ENCODE results near the gene TBC1D24. TPM values are rescaled to one million over a fixed set of nuclear protein-coding genes. Genes with fewer than 3 reads are reported as not detected.

TBC1D24 gene
- total RNA-seq, 4 donors from 2014 or later, result 0.59 to 21.6 (median 4.6) TPM

DNA sequence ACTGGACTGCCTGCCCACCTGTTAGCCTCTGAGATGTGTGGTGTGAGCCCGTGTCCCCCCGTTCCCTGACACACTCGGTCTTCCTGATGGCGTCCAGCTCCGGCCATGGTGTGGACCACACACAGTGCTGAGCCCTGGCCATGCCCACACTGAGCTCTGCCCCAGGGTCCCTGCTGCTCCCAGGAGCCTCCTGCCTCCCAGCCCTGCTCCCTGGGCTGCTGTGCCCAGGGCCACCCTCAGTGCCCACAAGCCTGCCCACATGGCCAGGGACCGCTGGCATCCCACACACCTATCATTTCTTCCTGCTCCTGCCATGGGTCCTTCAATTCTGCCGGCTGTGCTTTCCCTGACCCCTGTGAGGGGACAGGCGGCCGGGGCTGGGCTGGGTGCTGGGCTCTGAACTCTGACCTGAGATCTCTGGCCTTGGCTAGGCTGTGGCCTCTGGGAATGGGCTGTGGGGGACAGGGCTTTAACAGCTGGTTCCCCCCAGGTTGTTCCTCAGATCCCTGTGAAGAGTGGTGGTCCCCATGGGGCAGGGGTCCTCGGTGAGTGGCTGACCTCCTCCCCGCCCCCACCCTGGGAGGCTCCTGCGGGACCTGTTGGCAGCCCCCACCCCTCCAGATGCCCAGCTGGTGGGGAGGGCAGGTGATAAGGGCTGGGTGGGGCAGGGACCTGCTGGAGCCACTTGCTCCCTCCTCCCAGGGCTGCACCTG, 52.3 kb downstream of the TBC1D24 start:
- Histone ChIP-seq H3K36me3 (no peaks in the 10 kb centered on the region), H3K4me1 (no peaks in the 10 kb centered on the region), H3K9me3 (no peaks in the 10 kb centered on the region), H3K27me3 (no peaks in the 10 kb centered on the region), H3K4me3 (no peak overlapping the region), H3K27ac (no peak overlapping the region)
- TF ChIP-seq, protein P1, sequence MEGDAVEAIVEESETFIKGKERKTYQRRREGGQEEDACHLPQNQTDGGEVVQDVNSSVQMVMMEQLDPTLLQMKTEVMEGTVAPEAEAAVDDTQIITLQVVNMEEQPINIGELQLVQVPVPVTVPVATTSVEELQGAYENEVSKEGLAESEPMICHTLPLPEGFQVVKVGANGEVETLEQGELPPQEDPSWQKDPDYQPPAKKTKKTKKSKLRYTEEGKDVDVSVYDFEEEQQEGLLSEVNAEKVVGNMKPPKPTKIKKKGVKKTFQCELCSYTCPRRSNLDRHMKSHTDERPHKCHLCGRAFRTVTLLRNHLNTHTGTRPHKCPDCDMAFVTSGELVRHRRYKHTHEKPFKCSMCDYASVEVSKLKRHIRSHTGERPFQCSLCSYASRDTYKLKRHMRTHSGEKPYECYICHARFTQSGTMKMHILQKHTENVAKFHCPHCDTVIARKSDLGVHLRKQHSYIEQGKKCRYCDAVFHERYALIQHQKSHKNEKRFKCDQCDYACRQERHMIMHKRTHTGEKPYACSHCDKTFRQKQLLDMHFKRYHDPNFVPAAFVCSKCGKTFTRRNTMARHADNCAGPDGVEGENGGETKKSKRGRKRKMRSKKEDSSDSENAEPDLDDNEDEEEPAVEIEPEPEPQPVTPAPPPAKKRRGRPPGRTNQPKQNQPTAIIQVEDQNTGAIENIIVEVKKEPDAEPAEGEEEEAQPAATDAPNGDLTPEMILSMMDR (IDR thresholded peaks at IDR 0.05), result no peak
- no peak for TF ChIP-seq POLR2A (IDR thresholded peaks at IDR 0.05)
- intact Hi-C loops (cut with DNase I; ENCODE audit: low total_unique reads), result no loop called here
- no peak for DNase-seq

DNA sequence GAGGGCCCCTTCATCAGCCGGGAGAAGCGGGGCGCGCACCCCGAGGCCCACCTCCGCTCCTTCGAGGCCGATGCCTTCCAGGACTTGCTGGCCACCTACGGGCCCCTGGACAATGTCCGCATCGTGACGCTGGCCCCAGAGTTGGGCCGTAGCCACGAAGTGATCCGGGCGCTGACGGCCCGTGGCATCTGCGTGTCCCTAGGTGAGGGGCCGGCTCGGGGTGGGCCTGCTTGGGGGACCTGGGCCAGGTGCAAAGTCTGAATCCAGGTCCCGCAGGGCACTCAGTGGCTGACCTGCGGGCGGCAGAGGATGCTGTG, 52.8 kb downstream of the TBC1D24 start:
- no peak overlapping the region for H3K4me3 ChIP-seq
- intact Hi-C loops (cut with DNase I; ENCODE audit: low total_unique reads), result no loop called here
- H3K27me3 ChIP-seq, result no peaks in the 10 kb centered on the region
- DNase-seq, result peak in 1 of 2 donors; percentile 18
- H3K36me3 ChIP-seq, result no peaks in the 10 kb centered on the region
- TF ChIP-seq POLR2A (IDR thresholded peaks at IDR 0.05), result no peak
- TF ChIP-seq, protein P1 (IDR thresholded peaks at IDR 0.05), result no peak
- no peaks in the 10 kb centered on the region for H3K9me3 ChIP-seq
- no peak overlapping the region for H3K27ac ChIP-seq
- no peaks in the 10 kb centered on the region for H3K4me1 ChIP-seq

DNA sequence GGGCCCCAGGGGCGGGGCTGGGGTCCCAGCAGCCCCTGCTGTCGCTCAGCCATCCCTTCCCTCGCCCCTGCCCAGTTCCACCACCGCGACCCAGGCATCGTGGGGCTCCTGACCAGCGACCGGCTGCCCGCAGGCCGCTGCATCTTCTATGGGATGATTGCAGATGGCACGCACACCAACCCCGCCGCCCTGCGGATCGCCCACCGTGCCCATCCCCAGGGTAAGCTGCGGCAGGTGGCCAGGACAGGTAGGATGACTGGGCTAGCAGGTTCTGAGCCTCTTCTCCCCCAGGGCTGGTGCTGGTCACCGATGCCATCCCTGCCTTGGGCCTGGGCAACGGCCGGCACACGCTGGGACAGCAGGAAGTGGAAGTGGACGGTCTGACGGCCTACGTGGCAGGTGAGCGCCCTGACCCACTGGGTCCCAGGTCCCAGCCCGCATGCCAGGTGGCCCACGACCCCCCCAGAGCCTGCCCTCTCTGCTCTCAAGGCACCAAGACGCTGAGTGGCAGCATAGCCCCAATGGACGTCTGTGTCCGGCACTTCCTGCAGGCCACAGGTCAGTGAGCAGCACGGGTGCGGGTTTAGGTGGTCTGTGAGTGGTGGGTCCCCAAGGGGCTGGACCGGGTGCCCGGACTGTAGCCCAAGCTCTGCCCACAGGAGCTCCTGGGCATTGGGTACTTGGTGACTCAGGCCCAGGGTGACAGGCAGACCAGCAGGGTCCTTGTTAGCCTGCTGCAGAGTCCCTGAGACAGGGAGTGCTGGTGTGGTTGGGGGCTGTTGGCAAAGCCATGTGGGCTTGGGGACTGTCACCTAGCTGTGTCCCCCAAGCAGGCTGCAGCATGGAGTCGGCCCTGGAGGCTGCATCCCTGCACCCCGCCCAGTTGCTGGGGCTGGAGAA, 53.5 kb downstream of the TBC1D24 start:
- H3K4me1 ChIP-seq, result no peaks in the 10 kb centered on the region
- intact Hi-C loops (cut with DNase I; ENCODE audit: low total_unique reads), result no loop called here
- no peak overlapping the region for H3K4me3 ChIP-seq
- no peaks in the 10 kb centered on the region for H3K9me3 ChIP-seq
- no peaks in the 10 kb centered on the region for H3K27me3 ChIP-seq
- TF ChIP-seq, protein P1 (IDR thresholded peaks at IDR 0.05), result no peak
- no peak for TF ChIP-seq POLR2A (IDR thresholded peaks at IDR 0.05)
- DNase-seq, result peak in 1 of 2 donors; percentile 18
- no peaks in the 10 kb centered on the region for H3K36me3 ChIP-seq
- H3K27ac ChIP-seq, result no peak overlapping the region

DNA sequence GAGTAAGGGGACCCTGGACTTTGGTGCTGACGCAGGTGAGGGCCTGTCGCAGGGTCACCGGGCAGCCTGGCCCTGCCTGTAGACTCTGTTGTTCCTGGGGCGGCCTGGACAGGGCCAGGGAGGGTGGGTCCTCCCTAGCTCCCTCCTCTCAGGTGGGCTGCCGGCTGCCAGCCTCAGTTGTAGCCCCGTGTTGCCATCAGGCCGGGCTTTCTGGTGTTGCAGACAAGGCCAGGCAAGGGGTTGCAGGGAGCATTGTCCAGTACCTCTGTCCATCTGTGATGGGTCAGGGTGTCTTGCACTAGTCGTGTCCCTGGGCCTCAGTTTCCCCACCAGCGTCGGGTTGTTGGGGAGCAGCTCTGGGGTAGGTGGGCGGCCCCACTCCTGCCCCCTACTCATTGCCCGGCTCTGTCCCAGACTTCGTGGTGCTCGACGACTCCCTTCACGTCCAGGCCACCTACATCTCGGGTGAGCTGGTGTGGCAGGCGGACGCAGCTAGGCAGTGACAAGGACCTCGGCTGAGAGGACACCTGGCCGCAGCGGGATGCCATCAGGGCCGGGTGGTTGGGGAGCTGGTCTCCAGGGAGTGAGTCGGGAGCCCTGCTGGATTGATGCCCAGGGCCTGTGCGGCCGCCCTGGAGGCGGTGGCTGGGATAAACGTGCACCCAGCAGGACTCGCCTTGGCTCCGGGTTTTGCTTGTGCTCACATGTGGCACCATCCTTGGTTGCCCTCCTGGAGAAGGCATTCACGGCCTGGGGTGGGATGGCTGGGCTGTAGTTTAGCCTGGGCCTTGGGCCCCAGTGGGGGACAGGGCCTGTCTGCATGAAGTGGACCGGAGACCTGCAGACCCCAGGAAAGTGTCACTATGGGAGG, 54.4 kb downstream of the TBC1D24 start:
- peak in 1 of 2 donors; percentile 19 for DNase-seq
- no peak for TF ChIP-seq POLR2A (IDR thresholded peaks at IDR 0.05)
- TF ChIP-seq, protein P1 (IDR thresholded peaks at IDR 0.05), result no peak
- intact Hi-C loops (cut with DNase I; ENCODE audit: low total_unique reads), result no loop called here
- Histone ChIP-seq H3K4me1 (no peaks in the 10 kb centered on the region), H3K27me3 (no peaks in the 10 kb centered on the region), H3K27ac (no peak overlapping the region), H3K36me3 (no peaks in the 10 kb centered on the region), H3K4me3 (no peak overlapping the region), H3K9me3 (no peaks in the 10 kb centered on the region)
